HL-60/S4 treated with phorbol 12-myristate 13-acetate at 8.2 ng/mL for 4 days and 3 days (cell line): ENCODE results near the gene UGT1A5.

Experiments
- in situ Hi-C: fragments of 300-500 bp; cut with MboI; formaldehyde crosslinking; loops from 2 replicates; pipeline ENCODE4 v1.15.0; 2022; ENCODE audit warnings: low sequenced_read_pairs

The UGT1A5 gene

GRCh38 chr2:233712611-233713261 lies at the start of gene UGT1A5:
Gene UGT1A5, plus strand, starts transcription at chr2:233712907. Its CDS starts 85 bp downstream, at chr2:233712992.
- in situ Hi-C loops = no loop called here

- in situ Hi-C loops = no loop called here
Measured at GRCh38 chr2:233663911-233664310, 48.8 kb upstream of the UGT1A5 start.

- in situ Hi-C loops = no loop called here
Measured at GRCh38 chr2:233668605-233669260, 44.0 kb upstream of the UGT1A5 start.

- in situ Hi-C loops = no loop called here
Measured at GRCh38 chr2:233671290-233672161, 41.2 kb upstream of the UGT1A5 start, which contains the start of gene UGT1A9. Gene UGT1A9, plus strand, starts transcription at chr2:233671898. Its CDS starts 37 bp downstream, at chr2:233671935.

GRCh38 chr2:233672886-233673285 lies 39.8 kb upstream of the UGT1A5 start:
- in situ Hi-C loops = no loop called here

GRCh38 chr2:233673896-233674295 lies 38.8 kb upstream of the UGT1A5 start:
- in situ Hi-C loops = no loop called here

GRCh38 chr2:233674314-233674713 lies 38.4 kb upstream of the UGT1A5 start:
- in situ Hi-C loops = no loop called here

- in situ Hi-C loops = no loop called here
Measured at GRCh38 chr2:233674995-233675394, 37.7 kb upstream of the UGT1A5 start.

GRCh38 chr2:233676046-233676445 lies 36.7 kb upstream of the UGT1A5 start:
- in situ Hi-C loops = no loop called here

GRCh38 chr2:233679196-233679595 lies 33.5 kb upstream of the UGT1A5 start:
- in situ Hi-C loops = no loop called here

GRCh38 chr2:233680361-233681045 lies 32.2 kb upstream of the UGT1A5 start:
- in situ Hi-C loops = no loop called here

GRCh38 chr2:233681521-233682099 lies 31.1 kb upstream of the UGT1A5 start, which contains the start of gene UGT1A7:
Gene UGT1A7, plus strand, starts transcription at chr2:233681901. Its CDS starts 37 bp downstream, at chr2:233681938.
- in situ Hi-C loops = no loop called here

GRCh38 chr2:233684640-233685039 lies 28.1 kb upstream of the UGT1A5 start:
- in situ Hi-C loops = no loop called here

- in situ Hi-C loops = no loop called here
Measured at GRCh38 chr2:233686928-233687327, 25.8 kb upstream of the UGT1A5 start.

GRCh38 chr2:233688341-233688740 lies 24.4 kb upstream of the UGT1A5 start:
- in situ Hi-C loops = no loop called here

GRCh38 chr2:233689031-233689430 lies 23.7 kb upstream of the UGT1A5 start:
- in situ Hi-C loops = no loop called here

GRCh38 chr2:233689501-233689900 lies 23.2 kb upstream of the UGT1A5 start:
- in situ Hi-C loops = no loop called here

GRCh38 chr2:233690444-233690843 lies 22.3 kb upstream of the UGT1A5 start:
- in situ Hi-C loops = no loop called here

GRCh38 chr2:233691443-233692433 lies 21.0 kb upstream of the UGT1A5 start:
- in situ Hi-C loops = no loop called here
